Lung (tissue), 12 donors: ENCODE results near the gene CTCF. TPM values are rescaled to one million over a fixed set of nuclear protein-coding genes. Genes with fewer than 3 reads are reported as not detected.

Source experiments
- ATAC-seq: fragments of 200-7000 bp; cut with Tn5 transposase; one replicate; pipeline ENCODE4 v1.9.1; 2020; ENCODE audit warnings: moderate number of reproducible peaks; ENCODE audit not compliant: insufficient read depth, low FRiP score
- DNase-seq, 3 donors: peaks; one replicate each; pipeline ENCODE4 v3.0.0-alpha.2; 2013 to 2017
- H3K27ac ChIP-seq, 2 donors: one replicate each; pipeline ENCODE4 v1.5.1; 2013; ENCODE audit warnings: mild to moderate bottlenecking in 2 of 2, moderate library complexity in 2 of 2, control low read depth in 1 of 2, inconsistent platforms in 1 of 2, low read depth in 1 of 2, low read length in 1 of 2
- H3K27me3 ChIP-seq, 3 donors: one replicate each; pipeline ENCODE4 v1.5.1; 2013; ENCODE audit warnings: low read length in 2 of 3; ENCODE audit not compliant: control insufficient read depth in 3 of 3, insufficient read depth in 3 of 3
- H3K36me3 ChIP-seq, 4 donors: one replicate each; pipeline ENCODE4 v1.5.1; 2013; ENCODE audit warnings: low read length in 4 of 4, mild to moderate bottlenecking in 1 of 4, moderate library complexity in 1 of 4; ENCODE audit not compliant: control insufficient read depth in 4 of 4, insufficient read depth in 4 of 4
- H3K4me1 ChIP-seq, 5 donors: one replicate each; pipeline ENCODE4 v1.5.1; 2013; ENCODE audit warnings: low read length in 5 of 5, mild to moderate bottlenecking in 2 of 5, moderate library complexity in 1 of 5; ENCODE audit not compliant: control insufficient read depth in 5 of 5, insufficient read depth in 5 of 5
- H3K4me3 ChIP-seq: one replicate; pipeline ENCODE4 v1.5.1; 2013; ENCODE audit warnings: mild to moderate bottlenecking, control low read depth, moderate library complexity
- H3K9ac ChIP-seq, 2 donors: one replicate each; pipeline ENCODE4 v1.5.1; 2013; ENCODE audit warnings: low read length in 2 of 2, control low read depth in 1 of 2; ENCODE audit not compliant: insufficient read depth in 1 of 2
- H3K9me3 ChIP-seq, 4 donors: one replicate each; pipeline ENCODE4 v1.5.1; 2013; ENCODE audit warnings: low read length in 3 of 4, mild to moderate bottlenecking in 1 of 4, moderate library complexity in 1 of 4; ENCODE audit not compliant: control insufficient read depth in 4 of 4, insufficient read depth in 3 of 4
- CTCF ChIP-seq: IDR thresholded peaks from 2 replicates; pipeline ENCODE4 v1.5.1; 2012; ENCODE audit warnings: mild to moderate bottlenecking; ENCODE audit errors: control extremely low read depth, extremely low read depth
- WGBS, 2 donors: extraction: QIAGEN DNeasy Blood & Tissue Kit; methylation state at CpG; one replicate each; pipeline ENCODE4 v1.1.7; 2013; 5-methylcytosine and 5-hydroxymethylcytosine counted together
- polyA plus RNA-seq, 2 donors: library from polyadenylated mRNA; stranded (reverse); fragments of 200-250 nt; gene quantifications; one replicate each; pipeline ENCODE4 v1.2.1, GENCODE V29; 2013
- total RNA-seq, 2 donors: library from RNA; depleted of rRNA in 1 of 2; stranded (reverse); fragments of >200 nt in 1 of 2; gene quantifications; one replicate each; pipeline ENCODE4 v1.2.1, GENCODE V29; 2014 to 2021
- donor health status: control.
- donor health status: control.
- donor health status: Bipolar disorder and iron deficiency.
- donor health status: healthy.
- donor health status: DM: yes; HTN: yes; CAD: no.

CTCF gene
- total and polyA plus RNA-seq, 4 donors: 16.7 to 54.2 (median 23.3) TPM

- 64 to 79% methylated on average over 30 of the region's 30 CpGs for WGBS, 2 donors
- Histone ChIP-seq H3K4me3 (no peak overlapping the region), H3K36me3 (peaks cover 0 to 12% (median 4%) of the 10 kb centered on the region in 4 donors), H3K4me1 (peaks cover 2 to 15% (median 9%) of the 10 kb centered on the region in 5 donors), H3K27ac (no peak overlapping the region), H3K9me3 (no peaks in the 10 kb centered on the region), H3K27me3 (peaks cover 0 to 39% (median 36%) of the 10 kb centered on the region in 3 donors), H3K9ac (no peak overlapping the region)
- no peak for DNase-seq
- no peak for ATAC-seq
- TF ChIP-seq CTCF: no peak
Measured at GRCh38 chr16:67654403-67654911, 92.1 kb downstream of the CTCF start.

GRCh38 chr16:67655363-67655762 lies 93.0 kb downstream of the CTCF start:
- Histone ChIP-seq H3K4me3 (no peak overlapping the region), H3K27ac (no peak overlapping the region), H3K9me3 (no peaks in the 10 kb centered on the region), H3K27me3 (peaks cover 0 to 30% (median 29%) of the 10 kb centered on the region in 3 donors), H3K4me1 (peaks cover 2 to 15% (median 8%) of the 10 kb centered on the region in 5 donors), H3K9ac (no peak overlapping the region), H3K36me3 (peaks cover 0 to 12% (median 4%) of the 10 kb centered on the region in 4 donors)
- TF ChIP-seq CTCF: no peak
- ATAC-seq: no peak
- no peak for DNase-seq
- 78 to 86% methylated on average over 4 of the region's 4 CpGs for WGBS, 2 donors

GRCh38 chr16:67656344-67657016 lies 94.2 kb downstream of the CTCF start:
- DNase-seq: no peak
- no peaks in the 10 kb centered on the region for H3K9me3 ChIP-seq
- 86 to 91% methylated on average over 9 of the region's 9 CpGs for WGBS, 2 donors
- no peak for ATAC-seq
- no peak overlapping the region for H3K27ac ChIP-seq
- H3K9ac ChIP-seq: no peak overlapping the region
- H3K27me3 ChIP-seq: peaks cover 0 to 19% (median 17%) of the 10 kb centered on the region in 3 donors
- peaks cover 0 to 12% (median 4%) of the 10 kb centered on the region in 4 donors for H3K36me3 ChIP-seq
- peaks cover 2 to 20% (median 11%) of the 10 kb centered on the region in 5 donors for H3K4me1 ChIP-seq
- H3K4me3 ChIP-seq: no peak overlapping the region
- no peak for TF ChIP-seq CTCF
